IPS-15b (cell line): Measurements from ENCODE around the gene RINL.

Experiments used
- H3K27me3 ChIP-seq: one replicate; pipeline ENCODE4 v1.6.1; 2013; ENCODE audit warnings: low read length; ENCODE audit not compliant: control insufficient read depth, insufficient read depth
- H3K36me3 ChIP-seq: one replicate; pipeline ENCODE4 v1.6.1; 2013; ENCODE audit warnings: low read length; ENCODE audit not compliant: control insufficient read depth, insufficient read depth
- H3K4me1 ChIP-seq: one replicate; pipeline ENCODE4 v1.6.1; 2013; ENCODE audit warnings: mild to moderate bottlenecking, low read length; ENCODE audit not compliant: control insufficient read depth, insufficient read depth
- H3K4me3 ChIP-seq: one replicate; pipeline ENCODE4 v1.5.1; 2013; ENCODE audit warnings: low read depth, low read length
- H3K9ac ChIP-seq: one replicate; pipeline ENCODE4 v1.6.1; 2013; ENCODE audit warnings: low read depth, mild to moderate bottlenecking, low read length
- H3K9me3 ChIP-seq: one replicate; pipeline ENCODE4 v1.6.1; 2013; ENCODE audit warnings: mild to moderate bottlenecking, low read length; ENCODE audit not compliant: control insufficient read depth, insufficient read depth

RINL gene

GRCh38 chr19:38841180-38841766 is 36.8 kb downstream of the RINL start:
- peaks cover 93% of the 10 kb centered on the region for H3K36me3 ChIP-seq
- no peaks in the 10 kb centered on the region for H3K4me1 ChIP-seq
- no peaks in the 10 kb centered on the region for H3K27me3 ChIP-seq
- no peak overlapping the region for H3K9ac ChIP-seq
- no peaks in the 10 kb centered on the region for H3K9me3 ChIP-seq
- H3K4me3 ChIP-seq: no peak overlapping the region

- Histone ChIP-seq H3K4me1 (no peaks in the 10 kb centered on the region), H3K4me3 (no peak overlapping the region)
Measured at GRCh38 chr19:38840583-38840968, 37.5 kb downstream of the RINL start.

GRCh38 chr19:38839816-38840582 is 38.1 kb downstream of the RINL start:
- H3K4me1 ChIP-seq: no peaks in the 10 kb centered on the region
- no peaks in the 10 kb centered on the region for H3K27me3 ChIP-seq
- no peak overlapping the region for H3K9ac ChIP-seq
- peaks cover 87% of the 10 kb centered on the region for H3K36me3 ChIP-seq
- no peak overlapping the region for H3K4me3 ChIP-seq
- H3K9me3 ChIP-seq: no peaks in the 10 kb centered on the region

More at GRCh38 chr19:38840583-38840968, 37.5 kb downstream of the RINL start:
- Histone ChIP-seq H3K9me3 (no peaks in the 10 kb centered on the region), H3K27me3 (no peaks in the 10 kb centered on the region), H3K9ac (no peak overlapping the region), H3K36me3 (peaks cover 88% of the 10 kb centered on the region)

- H3K4me3 ChIP-seq: no peak overlapping the region
- H3K9me3 ChIP-seq: no peaks in the 10 kb centered on the region
- no peaks in the 10 kb centered on the region for H3K4me1 ChIP-seq
- no peak overlapping the region for H3K9ac ChIP-seq
- H3K36me3 ChIP-seq: peaks cover 80% of the 10 kb centered on the region
- no peaks in the 10 kb centered on the region for H3K27me3 ChIP-seq
Measured at GRCh38 chr19:38838986-38839761, 38.9 kb downstream of the RINL start.

- no peaks in the 10 kb centered on the region for H3K27me3 ChIP-seq
- no peaks in the 10 kb centered on the region for H3K4me1 ChIP-seq
- H3K4me3 ChIP-seq: no peak overlapping the region
- H3K36me3 ChIP-seq: peaks cover 73% of the 10 kb centered on the region
- no peaks in the 10 kb centered on the region for H3K9me3 ChIP-seq
- H3K9ac ChIP-seq: no peak overlapping the region
Measured at GRCh38 chr19:38838208-38838985, 39.7 kb downstream of the RINL start.

GRCh38 chr19:38837656-38838121 is 40.4 kb downstream of the RINL start:
- H3K9me3 ChIP-seq: no peaks in the 10 kb centered on the region
- H3K9ac ChIP-seq: no peak overlapping the region
- H3K36me3 ChIP-seq: peaks cover 65% of the 10 kb centered on the region
- no peak overlapping the region for H3K4me3 ChIP-seq
- H3K4me1 ChIP-seq: no peaks in the 10 kb centered on the region
- no peaks in the 10 kb centered on the region for H3K27me3 ChIP-seq

GRCh38 chr19:38836983-38837626 is 41.0 kb downstream of the RINL start:
- Histone ChIP-seq H3K9me3 (no peaks in the 10 kb centered on the region), H3K27me3 (no peaks in the 10 kb centered on the region), H3K36me3 (peaks cover 60% of the 10 kb centered on the region), H3K4me3 (no peak overlapping the region), H3K4me1 (peaks cover under 1% of the 10 kb centered on the region), H3K9ac (no peak overlapping the region)

GRCh38 chr19:38836159-38836982 is 41.7 kb downstream of the RINL start:
- peaks cover 52% of the 10 kb centered on the region for H3K36me3 ChIP-seq
- H3K4me1 ChIP-seq: peaks cover 2% of the 10 kb centered on the region
- no peaks in the 10 kb centered on the region for H3K9me3 ChIP-seq
- no peak overlapping the region for H3K9ac ChIP-seq
- H3K4me3 ChIP-seq: no peak overlapping the region
- no peaks in the 10 kb centered on the region for H3K27me3 ChIP-seq

GRCh38 chr19:38834590-38834989 is 43.5 kb downstream of the RINL start:
- Histone ChIP-seq H3K27me3 (no peaks in the 10 kb centered on the region), H3K9me3 (no peaks in the 10 kb centered on the region), H3K9ac (no peak overlapping the region), H3K4me1 (peaks cover 2% of the 10 kb centered on the region), H3K4me3 (no peak overlapping the region), H3K36me3 (peaks cover 35% of the 10 kb centered on the region)

GRCh38 chr19:38834104-38834490 is 44.0 kb downstream of the RINL start:
- H3K9me3 ChIP-seq: no peaks in the 10 kb centered on the region
- peaks cover 31% of the 10 kb centered on the region for H3K36me3 ChIP-seq
- H3K4me1 ChIP-seq: peaks cover 2% of the 10 kb centered on the region
- H3K4me3 ChIP-seq: no peak overlapping the region
- H3K27me3 ChIP-seq: no peaks in the 10 kb centered on the region
- no peak overlapping the region for H3K9ac ChIP-seq
